ENCODE measurements around the gene FSTL5. TPM values are rescaled to one million over a fixed set of nuclear protein-coding genes. Genes with fewer than 3 reads are reported as not detected.

The FSTL5 gene
- polyA plus RNA-seq, 4 donors, result 2.9 to 3.8 (median 3.2) TPM

- no peak for DNase-seq (ENCODE audit: low read depth in 4 of 4, low spot score in 3 of 4)
Measured at GRCh38 chr4:161949946-161950725, 213.7 kb downstream of the FSTL5 start.

GRCh38 chr4:161948026-161948770, 215.6 kb downstream of the FSTL5 start:
- no peak for DNase-seq (ENCODE audit: low read depth in 4 of 4, low spot score in 3 of 4)

DNA sequence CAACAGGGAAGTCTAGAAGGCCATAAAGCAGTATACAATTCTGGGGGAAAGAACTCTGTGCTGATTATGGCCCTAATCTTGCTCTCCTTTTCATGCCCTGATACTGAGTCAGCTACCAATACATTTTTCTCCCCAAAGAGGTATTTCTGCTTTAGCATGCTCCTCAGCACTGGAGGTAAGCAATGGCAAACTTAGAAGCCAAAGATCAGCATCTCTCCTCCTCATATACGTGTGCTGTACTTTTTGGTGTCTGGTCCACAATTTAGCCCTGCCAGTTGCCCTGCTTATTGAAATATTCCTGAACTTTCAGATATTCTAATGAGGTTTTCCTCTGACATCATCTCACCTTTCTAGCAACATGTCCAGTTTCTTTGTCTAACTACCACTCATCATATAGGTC, 226.2 kb downstream of the FSTL5 start:
- no peak for DNase-seq (ENCODE audit: low read depth in 4 of 4, low spot score in 3 of 4)

DNA sequence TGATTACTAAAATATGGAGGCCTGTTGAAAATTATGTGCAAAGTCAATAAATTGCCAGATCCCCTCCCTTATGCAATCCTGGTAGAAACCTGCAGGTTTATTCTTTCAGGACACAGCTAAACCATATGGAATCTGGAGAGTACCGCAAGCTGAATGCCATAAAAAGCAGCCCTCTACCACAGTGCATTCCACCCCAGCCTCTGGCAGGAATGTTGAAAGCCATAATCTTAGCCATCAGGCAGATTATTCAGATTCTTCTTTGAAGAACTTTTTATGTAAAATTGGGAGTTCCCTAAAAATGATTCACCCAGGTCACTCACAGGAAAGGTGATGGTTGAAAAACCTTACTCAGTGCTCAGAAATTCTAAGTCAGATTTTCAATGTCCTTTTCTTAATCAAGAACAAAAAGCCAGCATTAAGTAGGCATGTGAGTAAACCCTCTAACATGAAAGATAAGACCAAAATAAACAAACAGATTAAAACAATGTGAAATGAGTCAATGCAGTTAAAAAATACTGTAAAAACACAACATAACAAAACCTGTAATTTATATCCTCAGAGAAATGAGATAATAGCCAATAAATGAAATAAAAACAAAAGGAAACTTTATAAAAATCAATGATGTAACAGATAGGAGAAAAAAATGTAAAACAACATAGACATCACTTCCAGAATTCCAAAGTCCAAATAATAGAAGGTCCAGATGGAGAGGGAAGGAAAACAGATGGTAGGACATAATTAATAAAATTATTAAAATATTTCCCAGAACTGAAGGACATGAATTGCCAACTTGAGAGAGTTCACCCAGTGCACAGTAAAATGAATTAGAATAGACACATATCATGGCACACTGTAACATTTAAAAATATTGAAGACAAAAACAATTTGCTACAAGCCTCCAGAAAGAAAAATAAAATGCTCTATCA, 226.9 kb downstream of the FSTL5 start:
- DNase-seq (ENCODE audit: low read depth in 4 of 4, low spot score in 3 of 4), result no peak

DNA sequence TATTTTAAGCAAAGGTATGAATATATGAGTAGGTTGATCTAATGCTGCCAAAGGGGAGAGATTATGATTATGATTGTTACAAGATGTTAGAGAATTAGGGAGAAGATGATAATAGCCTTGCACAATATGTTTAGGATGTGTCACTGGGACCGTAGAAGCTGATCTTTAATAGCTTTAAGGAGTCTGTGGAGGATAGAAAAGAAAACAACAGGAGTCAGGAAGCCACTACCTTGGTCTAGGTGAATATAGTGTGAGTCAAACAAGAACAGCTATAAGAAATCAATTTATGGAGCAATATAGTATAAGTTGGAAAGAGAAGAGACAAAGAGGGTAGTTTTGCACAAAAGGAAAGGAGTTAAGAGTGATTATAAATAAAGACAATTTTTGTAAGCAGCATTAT, 232.7 kb downstream of the FSTL5 start:
- DNase-seq (ENCODE audit: low read depth in 4 of 4, low spot score in 3 of 4), result no peak

DNA sequence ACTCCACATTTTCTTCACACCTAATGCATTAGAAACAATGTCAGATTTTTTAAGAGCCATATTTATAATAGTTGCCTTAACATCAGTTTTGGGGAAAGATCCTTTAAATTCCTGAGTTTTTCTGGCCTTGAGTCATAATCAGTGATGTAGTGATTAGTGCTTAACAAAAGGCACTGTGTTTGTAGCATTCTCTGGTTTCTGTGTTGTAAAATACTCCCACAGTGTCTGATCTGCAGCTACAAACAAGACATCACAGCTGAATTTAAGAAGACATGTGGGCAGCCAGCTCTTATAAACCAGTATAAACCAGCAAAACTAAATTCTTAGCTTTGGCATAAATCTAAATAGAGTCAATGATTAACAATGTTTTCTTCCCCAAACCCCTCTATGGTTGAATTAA, 233.8 kb downstream of the FSTL5 start:
- no peak for DNase-seq (ENCODE audit: low read depth in 4 of 4, low spot score in 3 of 4)

- DNase-seq (ENCODE audit: low read depth in 4 of 4, low spot score in 3 of 4), result no peak
Measured at GRCh38 chr4:161926033-161926828, 237.6 kb downstream of the FSTL5 start.

- no peak for DNase-seq (ENCODE audit: low read depth in 4 of 4, low spot score in 3 of 4)
Measured at GRCh38 chr4:161920304-161921052, 243.3 kb downstream of the FSTL5 start.

GRCh38 chr4:161919442-161920220, 244.2 kb downstream of the FSTL5 start:
- DNase-seq (ENCODE audit: low read depth in 4 of 4, low spot score in 3 of 4), result no peak

- DNase-seq (ENCODE audit: low read depth in 4 of 4, low spot score in 3 of 4), result no peak
Measured at GRCh38 chr4:161916035-161916434, 247.8 kb downstream of the FSTL5 start.

- no peak for DNase-seq (ENCODE audit: low read depth in 4 of 4, low spot score in 3 of 4)
Measured at GRCh38 chr4:161907590-161907955, 256.2 kb downstream of the FSTL5 start.

GRCh38 chr4:161906836-161907589, 256.8 kb downstream of the FSTL5 start:
- DNase-seq (ENCODE audit: low read depth in 4 of 4, low spot score in 3 of 4), result no peak

- DNase-seq (ENCODE audit: low read depth in 4 of 4, low spot score in 3 of 4), result no peak
Measured at GRCh38 chr4:161900110-161900509, 263.7 kb downstream of the FSTL5 start.

DNA sequence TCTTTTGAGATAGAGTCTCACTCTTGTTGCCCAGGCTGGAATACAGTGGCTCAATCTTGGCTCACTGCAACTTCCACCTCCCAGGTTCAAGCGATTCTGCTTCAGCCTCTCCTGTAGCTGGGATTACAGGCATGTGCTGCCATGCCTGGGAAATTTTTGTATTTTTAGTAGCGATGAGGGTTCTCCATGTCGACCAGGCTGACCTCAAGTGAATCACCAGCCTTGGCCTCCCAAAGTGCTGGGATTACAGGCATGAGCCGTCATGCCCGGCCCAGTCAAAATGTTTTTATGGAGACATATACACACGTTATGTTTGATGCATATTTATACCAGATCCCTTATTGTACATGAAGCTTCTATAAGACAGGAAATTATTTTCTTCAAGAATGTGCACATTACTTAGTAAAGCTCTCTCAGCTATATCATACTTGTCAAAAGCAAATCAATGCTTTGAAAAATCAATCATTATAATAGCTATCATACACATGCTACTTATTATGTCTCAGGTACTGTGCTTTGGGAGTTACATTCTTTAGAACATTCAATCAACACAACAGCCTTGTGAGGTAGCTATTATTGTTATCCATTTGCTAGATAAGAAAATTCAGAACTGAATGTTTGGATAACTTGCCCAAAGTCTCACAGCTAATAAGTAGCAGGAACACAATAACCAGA, 269.2 kb downstream of the FSTL5 start:
- no peak for DNase-seq (ENCODE audit: low read depth in 4 of 4, low spot score in 3 of 4)

- DNase-seq (ENCODE audit: low read depth in 4 of 4, low spot score in 3 of 4), result no peak
Measured at GRCh38 chr4:161894014-161894413, 269.8 kb downstream of the FSTL5 start.

- no peak for DNase-seq (ENCODE audit: low read depth in 4 of 4, low spot score in 3 of 4)
Measured at GRCh38 chr4:161893566-161893965, 270.2 kb downstream of the FSTL5 start.

DNA sequence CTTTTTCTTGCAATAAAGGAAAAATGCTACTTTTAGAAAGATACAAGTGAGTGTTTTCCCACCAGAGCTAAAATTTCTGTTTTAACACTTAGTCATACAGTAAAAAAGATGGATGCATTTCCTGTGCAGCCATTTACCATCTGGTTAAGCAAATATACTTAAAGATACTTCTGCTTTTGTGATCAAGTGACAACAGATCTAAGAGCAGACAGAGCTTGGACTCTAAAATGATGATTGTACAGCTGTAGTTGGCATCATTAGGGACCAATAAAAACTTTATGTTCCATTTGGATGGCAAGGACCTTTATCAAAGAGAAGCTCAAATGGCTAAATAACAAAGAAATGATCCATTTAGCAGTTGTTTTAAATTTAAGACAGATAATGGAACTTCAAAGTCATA, 270.8 kb downstream of the FSTL5 start:
- no peak for DNase-seq (ENCODE audit: low read depth in 4 of 4, low spot score in 3 of 4)

DNA sequence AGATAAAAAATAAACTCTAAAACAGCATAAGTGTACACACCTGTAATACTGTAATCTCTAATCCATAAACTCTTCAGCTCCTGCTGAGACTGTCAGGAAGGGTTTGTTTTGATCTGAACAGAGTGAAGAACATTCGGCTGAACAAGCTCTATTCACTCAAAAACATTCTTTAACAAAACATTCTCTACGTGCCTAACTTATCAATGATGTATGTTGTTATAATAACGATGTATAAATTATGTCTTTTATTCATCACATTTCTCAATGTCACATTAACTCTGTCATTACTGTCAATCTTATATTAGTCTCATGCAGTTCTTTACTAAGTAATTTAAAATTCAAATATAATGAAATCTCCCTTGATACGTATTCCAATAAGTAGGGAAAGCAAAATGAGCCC, 280.6 kb downstream of the FSTL5 start:
- DNase-seq (ENCODE audit: low read depth in 4 of 4, low spot score in 3 of 4), result no peak
